HG03432 (cell line): ENCODE results near the gene NAP1L5.

Source experiments
- ATAC-seq: cut with Tn5 transposase; IDR thresholded peaks from one replicate; pipeline ENCODE4 v1.9.1; 2021; ENCODE audit warnings: mild to moderate bottlenecking, moderate library complexity; ENCODE audit not compliant: unreplicated experiment

The NAP1L5 gene

DNA sequence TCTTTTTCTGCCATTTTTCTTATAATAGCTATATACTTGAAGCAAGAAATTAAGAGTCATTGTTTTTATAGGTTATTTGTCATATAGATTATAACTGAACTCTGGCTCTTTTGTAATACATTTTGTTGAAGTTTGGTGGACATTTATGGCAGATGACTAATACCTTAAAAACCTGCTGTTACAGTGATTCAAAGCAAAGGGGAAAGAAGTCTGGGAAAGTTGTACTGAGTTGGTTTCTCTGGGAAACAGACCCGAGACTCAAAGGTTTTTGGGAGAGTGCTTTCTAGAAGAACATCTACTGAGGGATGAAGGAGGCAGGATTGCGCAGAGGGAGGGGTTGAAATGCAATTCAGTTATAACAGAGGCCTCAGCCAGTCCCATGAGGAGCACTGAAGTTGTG, 35.9 kb downstream of the NAP1L5 start:
- ATAC-seq = no peak

DNA sequence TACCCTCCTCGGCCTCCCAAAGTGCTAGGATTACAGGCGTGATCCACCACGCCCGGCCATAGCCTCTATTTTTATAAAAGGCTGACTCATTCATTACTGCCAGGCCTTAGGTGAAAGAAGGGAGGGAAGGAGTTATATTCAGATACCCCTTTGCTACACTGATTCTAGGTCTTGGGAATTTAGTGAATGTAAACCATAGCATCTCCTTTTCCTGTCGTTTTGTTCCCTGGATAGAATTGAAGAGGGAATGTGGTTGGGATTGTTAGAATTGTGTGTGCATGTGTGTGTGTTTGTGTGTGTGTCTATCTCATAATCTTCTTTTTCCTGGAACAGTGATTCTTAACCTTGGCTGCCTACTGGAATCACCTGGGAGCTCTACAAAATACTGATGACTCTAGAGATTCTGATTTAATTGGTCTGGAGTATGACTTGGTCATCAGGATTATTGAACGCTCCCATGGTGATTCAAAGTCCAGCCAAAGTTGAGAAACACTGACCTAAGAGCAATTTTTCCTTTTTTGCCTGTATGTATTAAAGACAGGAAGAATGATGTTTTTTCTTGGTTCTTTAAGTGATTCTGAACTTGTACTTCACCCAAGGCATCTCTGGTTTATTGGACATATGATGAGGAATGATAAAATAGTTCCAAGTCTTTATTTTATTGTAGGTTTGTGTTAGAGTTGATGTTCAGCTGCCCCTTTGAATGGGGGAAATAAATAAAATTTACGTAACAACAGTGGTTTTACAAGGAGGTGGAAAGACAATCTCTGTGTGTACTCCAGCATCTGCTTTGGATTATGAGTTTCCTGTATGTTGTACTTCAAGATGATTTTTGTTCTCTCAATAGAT, 37.0 kb downstream of the NAP1L5 start:
- no peak for ATAC-seq

DNA sequence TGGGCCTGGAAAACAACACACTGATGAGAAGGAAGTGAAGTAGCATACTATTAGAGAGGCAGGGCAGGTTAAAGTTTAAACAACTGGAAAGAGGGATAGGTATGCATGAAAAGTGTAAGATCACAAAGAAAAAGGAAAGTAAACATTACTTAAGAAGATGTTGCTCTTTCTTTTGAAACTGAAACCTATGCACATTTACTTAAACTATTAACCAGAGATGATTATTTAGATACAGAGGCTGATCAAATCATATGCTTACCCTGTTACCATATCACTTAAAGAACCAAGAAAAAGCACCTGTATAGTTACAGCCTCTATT, 37.8 kb downstream of the NAP1L5 start:
- ATAC-seq = no peak

DNA sequence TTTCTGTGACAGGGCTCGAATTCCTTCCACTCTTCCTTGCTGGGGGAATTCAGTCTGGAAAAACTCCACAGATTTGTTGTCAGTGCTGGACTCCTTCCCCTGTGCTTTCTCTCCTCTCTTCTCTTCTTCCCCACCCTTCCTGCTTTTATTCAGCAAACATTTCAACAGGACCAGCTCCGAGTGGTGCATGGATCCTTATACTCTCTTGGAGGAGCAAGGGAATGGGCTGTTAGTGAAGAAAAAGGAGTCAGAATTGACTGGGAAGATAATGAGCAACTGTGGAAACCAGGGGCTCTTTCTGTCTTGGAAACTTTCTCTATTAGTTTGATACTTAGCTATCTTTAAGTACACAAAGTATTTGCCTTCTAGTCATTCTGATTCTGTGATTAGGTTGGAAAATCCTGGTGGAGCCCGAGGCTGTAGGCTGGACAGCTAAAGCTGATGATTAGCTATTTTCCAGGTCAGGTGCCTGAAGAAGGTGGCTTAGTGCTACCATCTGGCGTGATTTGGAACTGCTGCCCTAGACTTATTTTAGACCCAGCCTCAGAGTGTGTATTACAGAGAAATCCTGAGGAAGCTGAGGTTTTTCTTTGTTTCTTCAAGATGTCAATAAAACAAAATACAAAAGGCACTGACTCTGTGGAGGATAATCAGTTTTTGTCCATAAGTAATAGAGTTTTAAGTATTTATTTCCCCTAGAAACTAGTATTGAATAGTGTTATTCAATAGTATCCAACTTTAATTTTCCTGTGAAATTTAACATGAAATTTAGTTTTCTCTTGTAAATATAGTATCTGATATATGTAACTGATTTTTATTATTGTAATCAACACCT, 38.4 kb downstream of the NAP1L5 start:
- peak; percentile 95 for ATAC-seq

DNA sequence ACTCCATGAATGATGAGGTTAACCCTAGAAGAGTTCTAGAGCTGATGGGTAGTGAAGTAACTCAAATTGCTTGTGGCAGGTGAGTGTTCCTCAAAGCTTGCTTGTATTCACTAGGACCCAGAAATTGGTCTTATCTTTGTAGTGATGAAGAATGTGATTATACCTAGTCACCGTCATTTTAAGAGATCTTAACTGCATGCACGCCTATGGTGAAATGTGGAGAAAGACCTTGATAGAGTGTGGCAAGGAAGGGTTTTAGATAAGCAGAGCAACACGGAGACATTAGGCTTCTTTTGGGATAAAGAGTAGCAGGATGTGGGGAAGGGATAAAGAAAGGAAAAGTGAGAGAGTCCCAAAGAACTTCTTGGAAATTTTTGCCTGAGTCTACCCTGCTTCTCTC, 42.4 kb downstream of the NAP1L5 start:
- ATAC-seq = no peak

DNA sequence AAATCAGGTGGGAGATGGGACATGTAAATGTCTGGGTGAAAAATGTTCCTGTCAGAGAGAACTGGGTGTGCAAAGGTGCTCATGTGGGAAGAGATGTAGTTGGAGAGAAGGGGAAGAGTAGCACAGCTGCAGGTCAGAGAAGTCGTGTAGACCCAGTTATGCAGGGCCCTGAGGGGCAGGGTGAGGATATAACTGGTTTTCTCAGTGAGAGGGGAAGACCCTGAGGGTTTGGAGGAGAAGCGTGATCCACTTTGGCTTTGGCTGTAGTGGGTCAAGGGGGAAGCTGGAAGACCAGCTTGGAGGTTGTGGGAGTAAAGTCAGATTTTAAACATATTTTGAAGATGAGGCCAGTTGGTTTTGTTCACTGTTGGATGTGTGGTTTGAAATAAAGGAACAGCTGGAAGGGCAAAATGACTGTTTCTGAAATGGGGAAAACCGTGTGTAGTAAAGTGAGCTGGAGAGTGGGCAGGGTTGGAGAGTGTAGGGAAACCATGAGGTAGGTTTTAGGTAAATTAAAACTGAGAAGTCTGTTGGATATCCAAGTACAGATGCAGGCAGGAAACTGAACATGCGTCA, 44.2 kb downstream of the NAP1L5 start:
- ATAC-seq = no peak

DNA sequence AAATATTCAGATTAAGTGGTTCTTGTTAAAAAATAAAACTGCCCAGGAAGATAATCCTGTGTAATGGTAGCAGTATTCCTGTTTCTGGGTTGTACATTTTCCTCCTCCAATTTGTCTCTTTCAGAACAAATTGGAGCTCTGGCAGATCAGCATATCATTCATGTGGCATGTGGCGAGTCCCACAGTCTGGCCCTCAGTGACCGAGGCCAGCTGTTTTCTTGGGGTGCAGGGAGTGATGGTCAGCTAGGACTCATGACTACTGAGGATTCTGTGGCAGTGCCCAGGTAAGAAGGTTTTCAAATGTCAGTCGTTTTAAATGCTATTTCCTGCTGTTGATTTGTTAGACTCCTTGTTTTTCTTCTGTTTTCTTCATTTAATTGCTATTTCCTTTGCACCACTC, 47.9 kb downstream of the NAP1L5 start:
- ATAC-seq = no peak

DNA sequence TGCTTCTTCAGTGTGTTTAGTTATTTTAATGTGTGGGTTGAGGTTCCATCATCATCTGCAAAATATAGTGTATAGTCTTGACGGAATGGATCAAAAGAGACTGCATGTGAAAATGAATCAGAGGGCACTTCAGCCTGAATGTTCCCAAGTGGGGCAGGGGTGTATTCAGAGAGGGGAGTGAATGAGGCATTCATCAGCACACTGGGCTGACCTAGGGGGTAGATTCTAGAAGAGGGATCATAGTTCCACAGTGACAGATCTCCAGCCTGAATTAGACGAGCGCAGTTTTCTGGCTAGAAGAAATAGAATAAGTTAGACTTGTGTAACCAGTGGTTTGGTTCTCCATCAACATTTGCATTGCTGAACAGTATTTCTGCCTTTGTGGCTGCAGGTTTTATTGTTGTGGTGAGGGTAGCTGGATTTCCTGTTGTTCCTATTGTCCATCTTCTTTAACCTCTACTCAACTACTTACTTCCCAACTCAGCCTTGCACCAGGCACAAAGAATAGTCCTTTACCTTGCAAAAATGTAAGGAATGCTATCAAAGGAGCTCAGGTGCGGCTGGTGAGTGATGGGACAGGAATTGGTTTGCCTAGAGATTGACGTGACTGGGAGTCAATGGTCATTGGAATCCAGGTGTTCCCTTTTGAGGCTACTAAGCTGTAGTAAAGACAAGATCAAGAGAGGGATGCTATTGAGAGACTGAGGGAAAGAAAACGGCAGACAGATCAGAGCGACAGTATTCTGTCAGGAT, 50.9 kb downstream of the NAP1L5 start:
- no peak for ATAC-seq

DNA sequence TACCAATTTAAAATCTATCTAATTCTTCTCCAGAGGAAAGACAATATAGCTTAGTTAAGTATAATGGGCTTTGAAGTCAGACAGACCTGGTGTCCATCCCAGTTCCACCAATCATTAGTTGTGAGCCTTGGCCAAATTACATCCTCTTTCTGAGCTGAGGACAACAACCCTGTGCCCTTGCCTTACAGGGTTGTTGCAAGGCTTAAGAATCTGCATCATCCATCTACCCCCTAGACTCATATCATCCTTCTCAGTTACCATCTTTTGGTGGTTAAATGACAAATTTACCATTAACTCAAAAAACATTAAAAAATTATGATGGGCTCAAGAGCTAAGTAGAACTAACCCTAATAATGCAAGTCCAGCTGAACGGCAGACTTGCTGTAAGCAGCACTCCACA, 51.6 kb downstream of the NAP1L5 start:
- ATAC-seq = no peak
